AG08396 (cell line): ENCODE measurements around the gene TMA7B.

ENCODE experiments used
- DNase-seq: peaks from one replicate; pipeline ENCODE4 v3.0.0; 2012; ENCODE audit warnings: low spot score, mixed read lengths

TMA7B gene

GRCh38 chr22:39959640-39960447 lies at the start of gene TMA7B:
TMA7B (plus strand) TSS chr22:39960397; CDS start chr22:39964375, 3,978 bp downstream.
- DNase-seq: peak; percentile 47

GRCh38 chr22:39910876-39911613 lies 49.2 kb upstream of the TMA7B start:
- no peak for DNase-seq

GRCh38 chr22:39913321-39913720 lies 46.9 kb upstream of the TMA7B start:
- no peak for DNase-seq

- no peak for DNase-seq
These were observed 46.3 kb upstream of the TMA7B start for GRCh38 chr22:39913886-39914285.

GRCh38 chr22:39914584-39914983 lies 45.6 kb upstream of the TMA7B start:
- DNase-seq: no peak

- DNase-seq: no peak
These were observed 44.9 kb upstream of the TMA7B start for GRCh38 chr22:39915295-39915726.

- DNase-seq: no peak
These were observed 43.7 kb upstream of the TMA7B start for GRCh38 chr22:39916496-39916895.

GRCh38 chr22:39917197-39917643 lies 43.0 kb upstream of the TMA7B start:
- no peak for DNase-seq

- DNase-seq: no peak
These were observed 42.3 kb upstream of the TMA7B start for GRCh38 chr22:39917776-39918495.

GRCh38 chr22:39920134-39920743 lies 40.0 kb upstream of the TMA7B start:
- DNase-seq: no peak

GRCh38 chr22:39923696-39924095 lies 36.5 kb upstream of the TMA7B start:
- DNase-seq: no peak

GRCh38 chr22:39924286-39924685 lies 35.9 kb upstream of the TMA7B start:
- DNase-seq: no peak

GRCh38 chr22:39925273-39925672 lies 34.9 kb upstream of the TMA7B start:
- no peak for DNase-seq

- no peak for DNase-seq
These were observed 34.1 kb upstream of the TMA7B start for GRCh38 chr22:39925909-39926679.

- DNase-seq: no peak
These were observed 33.4 kb upstream of the TMA7B start for GRCh38 chr22:39926753-39927152.

- DNase-seq: no peak
These were observed 32.7 kb upstream of the TMA7B start for GRCh38 chr22:39927544-39927943.

GRCh38 chr22:39928536-39929520 lies 31.4 kb upstream of the TMA7B start:
- DNase-seq: no peak

GRCh38 chr22:39931251-39931650 lies 28.9 kb upstream of the TMA7B start:
- no peak for DNase-seq

- DNase-seq: no peak
These were observed 28.0 kb upstream of the TMA7B start for GRCh38 chr22:39932166-39932565.
